Stimulated activated CD8-positive, alpha-beta memory T cell treated with anti-CD3 and anti-CD28 coated beads, Interleukin-7, amount 100 ng/mL, for 1 hour (primary cell): ENCODE results near the gene ZFP92.
"Not testable (repeated sequence)": the region's sequence is repeated elsewhere in the genome, so short reads cannot be mapped to it uniquely, and the experiment has no call there.

Experiments used
- DNase-seq, 2 donors: peaks; one replicate each; pipeline ENCODE4 v3.0.0-alpha.2; 2020; ENCODE audit warnings: low read depth in 2 of 2

ZFP92 gene

GRCh38 chrX:153386097-153386496 is 25.2 kb upstream of the ZFP92 start:
- DNase-seq: no peak

GRCh38 chrX:153387345-153387744 is 23.9 kb upstream of the ZFP92 start:
- DNase-seq: no peak

- no peak for DNase-seq
Measured at GRCh38 chrX:153387987-153388721, 23.1 kb upstream of the ZFP92 start.

GRCh38 chrX:153388722-153389459 is 22.4 kb upstream of the ZFP92 start:
- DNase-seq: no peak

- DNase-seq: not testable (repeated sequence)
Measured at GRCh38 chrX:153389460-153389768, 21.9 kb upstream of the ZFP92 start.

GRCh38 chrX:153392642-153393321 is 18.5 kb upstream of the ZFP92 start:
- DNase-seq: no peak

- no peak for DNase-seq
Measured at GRCh38 chrX:153394612-153395011, 16.7 kb upstream of the ZFP92 start.

GRCh38 chrX:153395613-153396319 is 15.5 kb upstream of the ZFP92 start:
- DNase-seq: no peak

GRCh38 chrX:153396320-153397195 is 14.7 kb upstream of the ZFP92 start:
- DNase-seq: no peak

- no peak for DNase-seq
Measured at GRCh38 chrX:153397256-153397960, 13.9 kb upstream of the ZFP92 start.

- no peak for DNase-seq
Measured at GRCh38 chrX:153398275-153398960, 12.9 kb upstream of the ZFP92 start.

GRCh38 chrX:153400146-153401132 is 10.8 kb upstream of the ZFP92 start:
- DNase-seq: peak in 1 of 2 donors; percentile 10

GRCh38 chrX:153401133-153401764 is 10.0 kb upstream of the ZFP92 start, which contains the start of gene PNMA6E:
Gene PNMA6E (minus strand): TSS chrX:153401350. CDS start chrX:153398849, 2,501 bp downstream.
- DNase-seq: no peak

GRCh38 chrX:153404333-153404732 is 6.9 kb upstream of the ZFP92 start:
- DNase-seq: not testable (repeated sequence)

- no peak for DNase-seq
Measured at GRCh38 chrX:153405426-153405825, 5.8 kb upstream of the ZFP92 start.

- DNase-seq: no peak
Measured at GRCh38 chrX:153406011-153406410, 5.3 kb upstream of the ZFP92 start.

- no peak for DNase-seq
Measured at GRCh38 chrX:153406903-153407302, 4.4 kb upstream of the ZFP92 start.

GRCh38 chrX:153407736-153408135 is 3.5 kb upstream of the ZFP92 start:
- DNase-seq: no peak
